T-helper 1 cell (primary cell): ENCODE results near the gene SLC2A5.

Experiments used
- DNase-seq, 5 donors: peaks; one replicate each; pipeline ENCODE4 v3.0.0-alpha.2; 2012 to 2020

SLC2A5 gene

GRCh38 chr1:9061252-9061960 is 8.0 kb downstream of the SLC2A5 start:
- no peak for DNase-seq

- DNase-seq = no peak
Measured at GRCh38 chr1:9059891-9060744, 9.3 kb downstream of the SLC2A5 start.

- DNase-seq = no peak
Measured at GRCh38 chr1:9058465-9058864, 11.0 kb downstream of the SLC2A5 start.

DNA sequence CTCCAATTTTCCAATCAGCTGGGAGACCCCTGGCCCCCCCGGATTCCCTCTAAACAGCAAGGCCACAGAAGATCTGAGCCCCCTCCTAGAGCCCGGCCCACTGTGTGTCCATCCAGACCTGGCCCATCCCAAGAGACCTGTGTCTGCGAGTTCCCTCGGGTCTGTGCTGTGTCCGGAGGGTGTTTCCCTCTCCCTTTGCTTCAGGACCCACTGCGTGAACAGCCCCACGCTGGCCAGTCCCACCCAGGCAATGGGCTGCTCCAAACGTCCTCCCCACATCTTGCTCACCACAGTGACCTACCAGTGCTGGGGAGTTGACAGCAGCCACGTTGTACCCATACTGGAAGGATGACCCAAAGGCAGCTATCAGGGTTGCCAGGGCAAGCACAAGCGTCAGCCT is 11.6 kb downstream of the SLC2A5 start:
- no peak for DNase-seq

DNA sequence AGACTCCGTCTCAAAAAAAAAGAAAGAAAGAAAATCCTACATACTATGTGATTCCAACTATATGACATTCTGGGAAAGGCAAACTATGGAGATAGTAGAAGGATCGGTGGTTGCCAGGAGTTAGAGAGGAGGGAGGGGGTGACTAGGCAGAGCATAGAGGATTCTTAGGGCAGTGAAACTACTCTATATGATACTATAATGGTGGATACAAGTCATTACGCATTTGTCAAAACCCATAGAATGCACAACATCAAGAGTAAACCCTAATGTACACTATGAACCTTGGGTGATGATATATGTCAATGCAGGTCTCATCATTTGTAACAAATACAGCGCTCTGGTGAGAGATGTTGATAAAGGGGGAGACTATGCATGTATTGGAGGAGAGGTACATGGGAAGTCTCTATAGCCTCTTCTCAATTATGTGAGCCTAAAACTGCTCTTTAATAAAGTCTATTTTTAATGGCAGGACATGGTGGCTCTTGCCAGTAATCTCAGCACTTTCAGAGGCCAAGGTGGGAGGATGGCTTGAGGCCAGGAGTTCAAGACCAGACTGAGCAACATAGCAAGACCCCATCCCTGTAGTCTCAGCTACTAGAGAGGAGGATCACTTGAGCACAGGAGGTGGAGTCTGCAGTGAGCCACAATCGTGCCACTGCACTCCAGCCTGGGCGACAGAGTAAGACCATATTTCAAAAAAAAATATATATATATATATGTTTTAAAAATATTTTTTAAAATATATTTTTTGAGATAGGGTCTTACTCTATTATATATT is 17.0 kb downstream of the SLC2A5 start:
- DNase-seq = no peak

DNA sequence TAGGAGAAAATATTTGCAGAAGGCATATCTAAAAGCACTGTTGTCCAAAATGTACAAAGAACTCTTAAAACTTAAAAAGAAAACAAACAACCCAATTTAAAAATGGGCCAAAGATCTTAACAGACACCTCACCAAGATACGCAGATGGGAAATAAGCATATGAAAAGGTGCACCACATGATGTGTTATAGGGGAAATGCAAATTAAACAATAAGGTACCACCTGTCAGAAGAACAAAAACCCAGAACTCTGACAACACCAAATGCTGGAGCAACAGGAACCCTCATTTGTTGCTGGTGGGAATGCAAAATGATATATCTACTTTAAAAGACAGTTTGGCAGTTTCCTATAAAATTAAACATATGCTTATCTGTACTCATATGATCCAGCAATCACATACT is 18.1 kb downstream of the SLC2A5 start:
- DNase-seq = no peak

GRCh38 chr1:9050803-9051202 is 18.6 kb downstream of the SLC2A5 start:
- DNase-seq = no peak

DNA sequence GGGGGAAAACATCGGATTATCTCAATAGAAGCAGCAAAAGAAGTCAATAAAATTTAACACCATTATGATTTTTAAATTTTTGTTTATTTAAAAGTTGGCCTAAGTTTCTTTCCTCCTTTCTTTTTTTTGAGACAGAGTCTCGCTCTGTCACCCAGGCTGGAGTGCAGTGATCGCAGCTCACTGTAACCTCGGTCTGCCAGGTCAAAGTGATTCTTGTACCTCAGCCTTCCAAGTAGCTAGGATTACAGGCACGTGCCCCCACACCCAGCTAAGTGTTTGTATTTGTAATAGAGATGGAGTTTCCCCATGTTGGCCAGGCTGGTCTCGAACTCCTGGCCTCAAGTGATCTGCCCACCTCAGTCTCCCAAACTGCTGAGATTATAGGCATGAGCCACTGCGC is 20.9 kb downstream of the SLC2A5 start:
- DNase-seq = no peak

- no peak for DNase-seq
Measured at GRCh38 chr1:9047019-9047418, 22.4 kb downstream of the SLC2A5 start.

GRCh38 chr1:9045861-9046510 is 23.4 kb downstream of the SLC2A5 start:
- DNase-seq = no peak

DNA sequence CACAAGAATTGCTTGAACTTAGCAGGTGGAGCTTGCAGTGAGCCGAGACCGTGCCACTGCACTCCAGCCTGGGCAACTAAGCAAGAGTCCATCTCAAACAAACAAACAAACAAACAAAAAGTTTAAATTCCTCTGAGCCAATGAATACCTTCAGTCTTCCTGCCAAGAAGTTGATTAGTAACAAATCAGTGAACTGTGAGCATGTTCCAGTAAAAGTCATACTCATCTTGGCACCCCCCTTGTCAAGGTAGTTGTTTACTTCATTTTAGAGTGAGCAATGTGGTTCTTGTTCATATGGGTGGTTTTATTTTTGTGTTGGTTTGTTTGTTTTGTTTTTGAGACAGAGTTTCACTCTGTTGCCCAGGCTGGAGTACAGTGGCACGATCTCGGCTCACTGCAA is 25.2 kb downstream of the SLC2A5 start:
- no peak for DNase-seq

GRCh38 chr1:9042272-9042671 is 27.2 kb downstream of the SLC2A5 start:
- no peak for DNase-seq

- DNase-seq = no peak
Measured at GRCh38 chr1:9041116-9041779, 28.2 kb downstream of the SLC2A5 start.

GRCh38 chr1:9040659-9041030 is 28.8 kb downstream of the SLC2A5 start:
- no peak for DNase-seq

GRCh38 chr1:9039761-9040658 is 29.4 kb downstream of the SLC2A5 start:
- DNase-seq = no peak

GRCh38 chr1:9038881-9039760 is 30.3 kb downstream of the SLC2A5 start:
- DNase-seq = no peak

GRCh38 chr1:9038338-9038650 is 31.1 kb downstream of the SLC2A5 start:
- no peak for DNase-seq

GRCh38 chr1:9037476-9038337 is 31.7 kb downstream of the SLC2A5 start:
- DNase-seq = no peak

DNA sequence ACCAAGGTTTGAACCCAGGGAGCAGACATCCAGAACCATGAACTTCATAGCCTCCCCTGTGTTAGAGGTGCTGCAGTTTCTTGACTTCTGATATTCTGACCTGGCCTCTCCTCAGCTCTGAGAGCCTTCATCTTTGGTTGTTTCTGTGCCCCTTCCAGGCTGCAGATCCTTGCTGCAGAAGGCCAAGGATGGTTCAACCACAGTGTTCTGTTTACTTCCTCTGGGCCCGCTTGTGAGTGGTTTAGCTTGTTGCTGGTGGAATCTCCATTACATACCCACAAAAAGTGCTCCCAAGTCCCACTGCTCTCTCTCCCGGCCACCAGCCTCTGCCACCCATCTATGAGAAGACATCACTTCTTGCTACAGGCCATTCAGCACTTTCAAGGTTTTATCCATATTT is 34.2 kb downstream of the SLC2A5 start:
- no peak for DNase-seq
